Fibroblast of villous mesenchyme (primary cell): ENCODE results near the gene EED. TPM values are rescaled to one million over a fixed set of nuclear protein-coding genes. Genes with fewer than 3 reads are reported as not detected.
"Not testable (repeated sequence)": the region's sequence is repeated elsewhere in the genome, so short reads cannot be mapped to it uniquely, and the experiment has no call there.

Experiments used
- DNase-seq: peaks from one replicate; pipeline ENCODE4 v3.0.0-alpha.2; 2010; ENCODE audit warnings: low read depth
- H3K4me3 ChIP-seq: 2 replicates; pipeline ENCODE4 v1.5.1; 2011; ENCODE audit warnings: low read depth, mild to moderate bottlenecking, low read length
- total RNA-seq: library from RNA; depleted of rRNA; stranded (reverse); fragments of >200 nt; gene quantifications from 2 replicates; pipeline ENCODE4 v1.2.3, GENCODE V29; 2012
- TF ChIP-seq, protein P1 (sequence below): IDR thresholded peaks from 2 replicates; pipeline ENCODE4 v1.5.1; 2012; ENCODE audit warnings: low read depth, mild to moderate bottlenecking, low read length; ENCODE audit not compliant: insufficient read depth

EED gene
- total RNA-seq, 1 donor: 25.9 TPM

DNA sequence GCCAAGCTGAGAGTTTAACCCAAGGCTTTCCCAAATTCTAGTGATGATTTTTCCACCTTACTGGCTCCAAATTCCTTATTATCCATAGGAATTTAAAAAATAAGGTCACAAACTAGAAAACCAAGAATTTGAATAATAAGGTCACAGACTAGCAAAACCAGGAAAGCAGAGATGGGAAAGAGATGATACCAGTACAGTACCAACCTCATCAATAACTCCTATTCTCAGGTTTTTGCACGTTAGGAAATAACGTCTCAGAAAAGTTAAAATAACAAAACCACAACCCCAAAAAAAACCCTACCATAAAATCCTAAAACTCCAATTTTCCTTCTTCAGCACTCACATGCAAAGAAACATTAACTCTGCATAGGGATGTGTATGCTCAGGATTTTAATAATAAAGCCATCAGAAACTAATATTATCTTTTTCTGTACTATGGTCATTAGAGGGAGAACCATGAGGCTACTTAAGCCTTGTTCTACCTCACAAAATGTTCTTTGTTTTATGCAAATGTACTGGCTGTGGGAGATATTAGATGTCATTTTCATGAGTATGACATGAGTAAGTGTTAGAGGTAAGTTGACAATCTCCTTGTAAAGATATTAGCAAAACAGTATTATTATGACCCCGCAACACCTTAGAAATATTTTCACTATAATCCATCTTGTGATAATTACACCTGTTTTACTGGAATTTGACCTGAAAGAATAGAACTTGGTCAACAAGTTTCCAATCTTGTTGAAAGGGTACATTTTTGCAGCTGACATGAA lies 16.1 kb upstream of the EED start:
- TF ChIP-seq, protein P1, sequence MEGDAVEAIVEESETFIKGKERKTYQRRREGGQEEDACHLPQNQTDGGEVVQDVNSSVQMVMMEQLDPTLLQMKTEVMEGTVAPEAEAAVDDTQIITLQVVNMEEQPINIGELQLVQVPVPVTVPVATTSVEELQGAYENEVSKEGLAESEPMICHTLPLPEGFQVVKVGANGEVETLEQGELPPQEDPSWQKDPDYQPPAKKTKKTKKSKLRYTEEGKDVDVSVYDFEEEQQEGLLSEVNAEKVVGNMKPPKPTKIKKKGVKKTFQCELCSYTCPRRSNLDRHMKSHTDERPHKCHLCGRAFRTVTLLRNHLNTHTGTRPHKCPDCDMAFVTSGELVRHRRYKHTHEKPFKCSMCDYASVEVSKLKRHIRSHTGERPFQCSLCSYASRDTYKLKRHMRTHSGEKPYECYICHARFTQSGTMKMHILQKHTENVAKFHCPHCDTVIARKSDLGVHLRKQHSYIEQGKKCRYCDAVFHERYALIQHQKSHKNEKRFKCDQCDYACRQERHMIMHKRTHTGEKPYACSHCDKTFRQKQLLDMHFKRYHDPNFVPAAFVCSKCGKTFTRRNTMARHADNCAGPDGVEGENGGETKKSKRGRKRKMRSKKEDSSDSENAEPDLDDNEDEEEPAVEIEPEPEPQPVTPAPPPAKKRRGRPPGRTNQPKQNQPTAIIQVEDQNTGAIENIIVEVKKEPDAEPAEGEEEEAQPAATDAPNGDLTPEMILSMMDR: no peak
- DNase-seq: no peak
- no peak overlapping the region for H3K4me3 ChIP-seq

DNA sequence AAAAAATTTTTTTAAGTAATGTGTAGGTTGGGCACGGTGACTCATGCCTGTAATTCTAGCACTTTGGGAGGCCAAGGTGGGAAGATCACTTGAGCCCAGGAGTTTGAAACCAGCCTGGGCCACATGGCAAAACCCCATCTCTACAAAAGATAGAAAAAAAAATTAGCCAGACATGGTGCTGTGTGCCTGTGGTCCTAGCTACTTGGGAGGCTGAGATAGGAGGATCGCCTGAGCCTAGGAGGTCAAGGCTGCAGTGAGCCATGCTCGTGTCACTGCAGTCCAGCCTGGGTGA lies 15.6 kb upstream of the EED start:
- DNase-seq, H3K4me3 ChIP-seq: not testable (repeated sequence)

DNA sequence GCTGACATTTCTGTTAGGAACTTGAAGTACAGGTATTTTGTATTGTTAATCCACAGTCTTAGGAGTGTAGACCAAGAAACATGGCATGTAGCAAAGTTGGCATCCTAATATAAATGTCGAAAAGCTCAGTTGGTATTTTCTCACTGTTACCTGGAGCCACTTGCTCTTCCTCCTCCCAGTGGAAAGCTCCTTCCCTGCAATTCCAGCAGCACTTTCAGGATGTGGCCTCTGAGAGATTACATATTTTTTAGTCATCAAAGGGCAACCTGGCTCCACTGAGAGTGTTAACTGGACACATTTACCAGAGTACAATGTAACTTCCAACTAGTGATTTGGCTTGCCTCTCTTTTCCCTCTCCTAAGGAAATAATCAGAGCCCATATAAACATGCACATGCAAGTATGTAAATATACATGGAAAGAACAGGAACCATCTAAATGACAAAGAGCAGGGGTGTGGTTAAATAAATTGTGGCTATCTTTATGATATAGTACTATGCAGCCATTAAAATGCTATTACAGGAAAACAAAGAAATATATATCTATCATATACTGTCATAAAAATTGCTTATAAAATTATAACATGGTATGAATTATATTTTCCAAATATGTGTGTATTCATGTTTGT lies 14.3 kb upstream of the EED start:
- DNase-seq: no peak
- H3K4me3 ChIP-seq: no peak overlapping the region
- TF ChIP-seq, protein P1: no peak

DNA sequence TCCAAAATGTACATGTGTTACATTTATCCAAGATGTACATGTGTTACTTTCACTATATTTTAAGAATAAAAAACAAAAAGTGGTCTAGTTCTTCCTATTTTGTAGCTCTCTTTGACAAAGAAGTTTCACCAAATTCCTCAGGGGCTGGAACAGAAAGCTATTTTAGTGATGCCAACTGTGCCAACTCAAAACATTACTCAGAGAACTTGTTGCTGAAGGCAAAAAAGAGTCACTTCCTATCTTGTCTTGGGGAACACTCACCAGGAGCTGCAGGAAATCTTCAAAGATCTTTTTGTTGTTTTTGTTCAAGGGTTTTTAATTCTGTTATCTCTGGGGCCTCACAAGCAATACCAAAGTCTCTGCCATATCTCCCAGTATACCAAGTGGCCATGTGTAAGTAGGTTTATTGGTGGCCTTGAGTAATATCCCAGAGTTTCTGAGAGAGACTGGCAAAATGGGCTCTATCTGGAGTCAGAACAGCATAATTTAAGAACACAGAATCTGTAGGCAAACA lies 13.6 kb upstream of the EED start:
- no peak for DNase-seq
- TF ChIP-seq, protein P1: no peak

DNA sequence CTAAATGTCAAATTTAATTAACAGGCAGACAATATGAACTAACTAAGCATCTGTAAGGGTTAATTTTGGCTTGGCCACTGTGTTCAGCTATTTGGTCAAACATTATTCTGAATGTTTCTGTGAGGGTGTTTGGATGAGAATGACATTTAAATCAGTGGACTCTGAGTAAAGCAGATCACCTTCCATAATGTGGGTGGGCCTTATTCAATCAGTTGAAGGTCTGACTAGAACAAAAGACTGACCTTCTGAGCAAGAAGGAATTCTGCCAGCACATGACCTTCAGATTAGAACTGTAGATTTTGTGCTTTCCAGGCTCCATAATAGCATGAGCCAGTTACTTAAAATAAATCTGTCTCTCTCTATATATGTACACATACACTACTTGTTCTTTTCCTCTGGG lies 12.0 kb upstream of the EED start:
- DNase-seq: no peak
- TF ChIP-seq, protein P1: no peak
- H3K4me3 ChIP-seq: no peak overlapping the region

More for the DNA sequence above, 13.6 kb upstream of the EED start:
- no peak overlapping the region for H3K4me3 ChIP-seq

DNA sequence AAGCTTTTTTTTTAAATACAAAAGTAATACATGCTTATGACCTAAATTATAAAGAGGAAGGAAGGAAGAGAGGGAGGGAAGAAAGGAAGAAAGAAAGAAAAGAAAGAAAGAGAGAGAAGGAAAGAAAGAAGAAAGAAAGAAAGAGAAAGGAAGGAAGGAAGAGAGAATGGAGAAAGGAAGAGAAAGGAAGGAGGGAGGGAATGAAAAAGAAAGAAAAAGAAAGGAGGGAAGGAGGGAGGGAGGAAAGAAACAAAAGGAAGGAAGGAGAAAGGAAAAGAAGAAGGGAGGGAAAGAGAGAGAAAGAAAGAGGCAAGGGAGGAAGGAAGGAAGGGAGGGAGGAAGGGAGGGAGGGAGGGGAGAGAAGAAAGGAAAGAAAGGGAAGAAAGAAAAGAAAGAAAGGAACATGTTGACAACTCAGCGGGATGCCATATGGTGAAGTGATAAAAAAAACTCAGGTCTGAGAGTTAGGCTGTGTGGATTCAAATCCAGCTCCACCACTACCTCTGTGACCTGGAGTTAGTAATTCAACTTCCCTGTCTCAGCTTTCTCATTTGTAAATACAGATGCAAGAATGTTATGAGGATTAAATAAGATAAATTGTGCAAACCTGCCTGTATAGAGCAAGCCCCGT lies 9.6 kb upstream of the EED start:
- no peak for DNase-seq
- H3K4me3 ChIP-seq: no peak overlapping the region
- TF ChIP-seq, protein P1: no peak

DNA sequence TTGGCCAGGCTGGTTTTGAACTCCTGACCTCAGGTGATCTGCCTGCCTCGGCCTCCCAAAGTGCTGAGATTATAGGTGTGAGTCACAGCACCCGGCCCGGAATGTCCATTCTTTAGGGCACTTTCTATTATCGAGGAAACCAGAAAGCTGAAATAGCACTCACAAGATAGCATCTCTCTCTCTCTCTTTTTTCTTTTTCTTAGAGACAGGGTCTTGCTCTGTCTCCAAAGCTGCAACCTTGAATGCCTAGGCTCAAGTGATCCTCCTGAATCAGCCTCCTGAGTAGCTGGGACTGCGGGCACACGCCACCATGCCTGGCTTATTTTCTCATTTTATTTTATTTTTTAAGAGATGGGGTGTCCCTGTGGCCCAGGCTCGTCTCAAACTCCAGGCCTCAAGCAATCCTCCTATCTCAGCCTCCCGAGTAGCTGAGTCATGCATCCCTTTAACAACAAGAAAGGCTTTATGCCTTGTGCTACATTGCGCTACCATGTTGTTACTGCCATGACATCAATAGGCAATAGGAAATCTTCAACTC lies 7.2 kb upstream of the EED start:
- H3K4me3 ChIP-seq: no peak overlapping the region
- TF ChIP-seq, protein P1: no peak
- no peak for DNase-seq
